Measurements from ENCODE around the gene TLL2.

GRCh38 chr10:96505150-96506136 is 8.3 kb downstream of the TLL2 start:
- TF ChIP-seq CTCF (IDR thresholded peaks at IDR 0.05) (no peak), POLR2A (IDR thresholded peaks at IDR 0.05) (no peak)

All from tibial nerve (tissue), 3 donors.